GM12878 (cell line): ENCODE results near the gene AIFM3.

Source experiments
- CBFB ChIP-seq: IDR thresholded peaks from 2 replicates; pipeline ENCODE4 v1.6.1; 2016; ENCODE audit warnings: antibody characterized with exemption, low read depth
- CHD4 ChIP-seq: fragments of 200-600 bp; sonication (generic); IDR thresholded peaks from 2 replicates; pipeline ENCODE4 v1.6.1; 2016; ENCODE audit warnings: mild to moderate bottlenecking
- CTCF ChIP-seq, 3 experiments: IDR thresholded peaks in 2 of 3; conservative IDR thresholded peaks in 1 of 3; 2 replicates each; pipeline ENCODE4 v1.5.1; 2011; ENCODE audit warnings: low read depth in 3 of 3, low read length in 3 of 3, mild to moderate bottlenecking in 3 of 3, control low read depth in 2 of 3, moderate library complexity in 2 of 3, inconsistent platforms in 1 of 3, mixed read lengths in 1 of 3; ENCODE audit not compliant: control insufficient read depth in 2 of 3, insufficient read depth in 1 of 3; ENCODE audit errors: extremely low read depth in 1 of 3
- IKZF1 ChIP-seq: fragments of 450-650 bp; conservative IDR thresholded peaks from 2 replicates; pipeline ENCODE4 v1.6.1; 2017; ENCODE audit warnings: antibody characterized with exemption, mild to moderate bottlenecking
- MTA3 ChIP-seq: IDR thresholded peaks from 2 replicates; pipeline ENCODE4 v1.6.1; 2012; ENCODE audit warnings: low read length, inconsistent platforms, borderline replicate concordance
- NFIC ChIP-seq: IDR thresholded peaks from 2 replicates; pipeline ENCODE4 v1.6.1; 2012; ENCODE audit warnings: low read depth, mild to moderate bottlenecking, inconsistent platforms, low read length, moderate library complexity
- NR2C1 ChIP-seq: fragments of 450-650 bp; IDR thresholded peaks from 2 replicates; pipeline ENCODE4 v1.6.1; 2017; ENCODE audit warnings: antibody characterized with exemption, mild to moderate bottlenecking, moderate library complexity
- NR2C2 ChIP-seq: IDR thresholded peaks from 2 replicates; pipeline ENCODE4 v1.6.1; 2011; ENCODE audit warnings: borderline replicate concordance, low read depth; ENCODE audit not compliant: control insufficient read depth, insufficient read length
- POLR2A ChIP-seq: IDR thresholded peaks from 2 replicates; pipeline ENCODE4 v1.6.1; 2011; ENCODE audit warnings: low read depth, mild to moderate bottlenecking, low read length
- RAD21 ChIP-seq: IDR thresholded peaks from 2 replicates; pipeline ENCODE4 v1.6.1; 2011; ENCODE audit warnings: mild to moderate bottlenecking, low read depth, low read length, moderate library complexity; ENCODE audit not compliant: insufficient read depth
- TAF1 ChIP-seq: IDR thresholded peaks from 2 replicates; pipeline ENCODE4 v1.6.1; 2011; ENCODE audit warnings: mild to moderate bottlenecking, low read depth, low read length, borderline replicate concordance
- TF ChIP-seq, protein P1 (sequence below): IDR thresholded peaks from 2 replicates; pipeline ENCODE4 v1.6.1; 2011; ENCODE audit warnings: low read depth, low read length, improper control_type of control experiment, borderline replicate concordance

GRCh38 chr22:20991252-20992055, 24.4 kb downstream of the AIFM3 start:
- TF ChIP-seq TAF1 = no peak
- TF ChIP-seq NR2C2 = no peak
- no peak for TF ChIP-seq IKZF1
- TF ChIP-seq CTCF (IDR thresholded peaks at IDR 0.05 in 2 of 3, conservative IDR thresholded peaks at IDR 0.05 in 1 of 3; ENCODE audit: control insufficient read depth in 2 of 3, extremely low read depth in 1 of 3, insufficient read depth in 1 of 3, low read depth in 3 of 3, low read length in 3 of 3) = no peak
- TF ChIP-seq RAD21 = no peak
- TF ChIP-seq CHD4 = no peak
- no peak for TF ChIP-seq CBFB
- no peak for TF ChIP-seq NFIC
- TF ChIP-seq POLR2A = no peak
- no peak for TF ChIP-seq MTA3
- TF ChIP-seq NR2C1 = no peak
- TF ChIP-seq, protein P1, sequence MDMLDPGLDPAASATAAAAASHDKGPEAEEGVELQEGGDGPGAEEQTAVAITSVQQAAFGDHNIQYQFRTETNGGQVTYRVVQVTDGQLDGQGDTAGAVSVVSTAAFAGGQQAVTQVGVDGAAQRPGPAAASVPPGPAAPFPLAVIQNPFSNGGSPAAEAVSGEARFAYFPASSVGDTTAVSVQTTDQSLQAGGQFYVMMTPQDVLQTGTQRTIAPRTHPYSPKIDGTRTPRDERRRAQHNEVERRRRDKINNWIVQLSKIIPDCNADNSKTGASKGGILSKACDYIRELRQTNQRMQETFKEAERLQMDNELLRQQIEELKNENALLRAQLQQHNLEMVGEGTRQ = no peak
